Fibroblast of lung (primary cell): Measurements from ENCODE around the gene PUS3. TPM values are rescaled to one million over a fixed set of nuclear protein-coding genes. Genes with fewer than 3 reads are reported as not detected.

Experiments
- DNase-seq, 2 donors: peaks; one replicate each; pipeline versions ENCODE4 v3.0.0 to v3.0.0-alpha.2; 2010; ENCODE audit warnings: low read depth in 2 of 2
- H2AFZ ChIP-seq: 2 replicates; pipeline ENCODE4 v1.5.1; 2012; ENCODE audit warnings: low read length, control low read depth, inconsistent platforms
- H3K27ac ChIP-seq: 2 replicates; pipeline ENCODE4 v1.5.1; 2011; ENCODE audit warnings: low read length, control low read depth; ENCODE audit not compliant: insufficient read depth
- H3K27me3 ChIP-seq: 2 replicates; pipeline ENCODE4 v1.5.1; 2011; ENCODE audit warnings: mild to moderate bottlenecking, low read length; ENCODE audit not compliant: control insufficient read depth, insufficient read depth
- H3K36me3 ChIP-seq: 2 replicates; pipeline ENCODE4 v1.5.1; 2011; ENCODE audit warnings: low read length; ENCODE audit not compliant: control insufficient read depth, insufficient read depth
- H3K4me1 ChIP-seq: 2 replicates; pipeline ENCODE4 v1.5.1; 2011; ENCODE audit warnings: low read length; ENCODE audit not compliant: control insufficient read depth, insufficient read depth; ENCODE audit errors: extremely low read depth
- H3K4me2 ChIP-seq: 2 replicates; pipeline ENCODE4 v1.5.1; 2011; ENCODE audit warnings: low read length, control low read depth; ENCODE audit not compliant: insufficient read depth; ENCODE audit errors: extremely low read depth
- H3K4me3 ChIP-seq, 4 experiments: fragments of 200-600 bp in 1 of 4; sonication (generic) in 1 of 4; replicated peaks in 1 of 4; 2 replicates each; pipeline ENCODE4 v1.5.1; 2011 to 2016; ENCODE audit warnings: low read length in 4 of 4, low read depth in 3 of 4, mild to moderate bottlenecking in 3 of 4, control low read depth in 2 of 4, inconsistent platforms in 1 of 4, mixed read lengths in 1 of 4; ENCODE audit not compliant: insufficient read depth in 1 of 4; ENCODE audit errors: control extremely low read depth in 1 of 4
- H3K79me2 ChIP-seq: 2 replicates; pipeline ENCODE4 v1.5.1; 2012; ENCODE audit warnings: mild to moderate bottlenecking, low read length, inconsistent platforms; ENCODE audit not compliant: control insufficient read depth, insufficient read depth
- H3K9ac ChIP-seq: 2 replicates; pipeline ENCODE4 v1.5.1; 2011; ENCODE audit warnings: mild to moderate bottlenecking, low read length, control low read depth; ENCODE audit not compliant: insufficient read depth
- H3K9me3 ChIP-seq: 2 replicates; pipeline ENCODE4 v1.5.1; 2012; ENCODE audit warnings: low read depth, low read length; ENCODE audit not compliant: control insufficient read depth, insufficient read depth
- H4K20me1 ChIP-seq: 2 replicates; pipeline ENCODE4 v1.5.1; 2011; ENCODE audit warnings: low read length; ENCODE audit not compliant: control insufficient read depth, insufficient read depth; ENCODE audit errors: extremely low read depth
- CTCF ChIP-seq, 2 donors: IDR thresholded peaks in 1 of 2; conservative IDR thresholded peaks in 1 of 2; 1 replicate in 1 of 2; 2 replicates in 1 of 2; pipeline ENCODE4 v1.5.1; 2011 to 2012; ENCODE audit warnings: low read length in 2 of 2, control low read depth in 1 of 2, inconsistent platforms in 1 of 2, low read depth in 1 of 2, mild to moderate bottlenecking in 1 of 2
- EZH2 ChIP-seq: IDR thresholded peaks from 2 replicates; pipeline ENCODE4 v1.5.1; 2012; ENCODE audit warnings: low read length, control low read depth, mild to moderate bottlenecking; ENCODE audit errors: missing control alignments
- polyA plus RNA-seq, 2 donors: library from polyadenylated mRNA; depleted of rRNA in 1 of 2; stranded (reverse) in 1 of 2; unstranded in 1 of 2; fragments of >200 nt; gene quantifications; 2 replicates each; pipeline ENCODE4 v1.2.1, GENCODE V29; 2011 to 2012; ENCODE audit warnings: missing spikeins in 1 of 2
- total RNA-seq: library from RNA; depleted of rRNA; stranded (reverse); fragments of >200 nt; gene quantifications from 2 replicates; pipeline ENCODE4 v1.2.1, GENCODE V29; 2014

PUS3 gene
- total and polyA plus RNA-seq, 2 donors (not counting 1 experiment from before 2014, with no cell fraction given), result 14.0 to 16.0 TPM

DNA sequence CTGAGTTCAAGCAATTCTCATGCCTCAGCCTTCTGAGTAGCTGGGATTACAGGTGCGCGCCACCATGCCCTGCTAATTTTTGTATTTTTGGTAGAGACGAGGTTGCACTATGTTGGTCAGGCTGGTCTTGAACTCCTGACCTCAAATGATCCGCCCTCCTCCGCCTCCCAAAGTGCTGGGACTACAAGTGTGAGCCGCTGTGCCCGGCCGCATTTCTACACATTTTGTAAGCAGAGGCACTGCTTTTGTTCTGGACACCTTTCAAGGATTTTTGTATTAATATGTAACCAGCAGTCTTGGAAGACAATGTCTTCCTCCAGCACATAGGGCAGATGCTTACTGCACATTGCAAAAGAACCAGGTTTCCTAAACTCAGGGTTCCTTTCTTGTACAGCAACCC, 31.5 kb upstream of the PUS3 start:
- Histone ChIP-seq H3K4me2 (no peak overlapping the region), H3K9ac (no peak overlapping the region), H3K27me3 (peaks cover 8% of the 10 kb centered on the region), H3K36me3 (no peaks in the 10 kb centered on the region), H3K27ac (no peak overlapping the region), H3K4me3 (no peak overlapping the region), H2AFZ (no peak overlapping the region), H3K9me3 (no peaks in the 10 kb centered on the region), H4K20me1 (no peaks in the 10 kb centered on the region), H3K4me1 (no peaks in the 10 kb centered on the region), H3K79me2 (no peaks in the 10 kb centered on the region)
- DNase-seq, result no peak
- no peak for TF ChIP-seq CTCF (conservative IDR thresholded peaks at IDR 0.05 in 1 of 2, IDR thresholded peaks at IDR 0.05 in 1 of 2; ENCODE audit: low read depth in 1 of 2, low read length in 2 of 2)
- TF ChIP-seq EZH2, result no peak

- H3K4me3 ChIP-seq, result no peak overlapping the region
- H4K20me1 ChIP-seq, result no peaks in the 10 kb centered on the region
- DNase-seq, result no peak
- H3K9ac ChIP-seq, result no peak overlapping the region
- no peaks in the 10 kb centered on the region for H3K36me3 ChIP-seq
- H3K27ac ChIP-seq, result no peak overlapping the region
- TF ChIP-seq EZH2 (no peak), CTCF (conservative IDR thresholded peaks at IDR 0.05 in 1 of 2, IDR thresholded peaks at IDR 0.05 in 1 of 2; ENCODE audit: low read depth in 1 of 2, low read length in 2 of 2) (no peak)
- H2AFZ ChIP-seq, result no peak overlapping the region
- H3K79me2 ChIP-seq, result no peaks in the 10 kb centered on the region
- peaks cover 9% of the 10 kb centered on the region for H3K27me3 ChIP-seq
- no peaks in the 10 kb centered on the region for H3K4me1 ChIP-seq
- H3K4me2 ChIP-seq, result no peak overlapping the region
- H3K9me3 ChIP-seq, result no peaks in the 10 kb centered on the region
Observed at GRCh38 chr11:125933030-125933813, 30.2 kb upstream of the PUS3 start.

- no peaks in the 10 kb centered on the region for H4K20me1 ChIP-seq
- peaks cover 9% of the 10 kb centered on the region for H3K27me3 ChIP-seq
- H3K36me3 ChIP-seq, result no peaks in the 10 kb centered on the region
- H3K4me2 ChIP-seq, result no peak overlapping the region
- H3K4me1 ChIP-seq, result no peaks in the 10 kb centered on the region
- H3K4me3 ChIP-seq, result no peak overlapping the region
- TF ChIP-seq EZH2 (no peak), CTCF (conservative IDR thresholded peaks at IDR 0.05 in 1 of 2, IDR thresholded peaks at IDR 0.05 in 1 of 2; ENCODE audit: low read depth in 1 of 2, low read length in 2 of 2) (no peak)
- H3K27ac ChIP-seq, result no peak overlapping the region
- H2AFZ ChIP-seq, result no peak overlapping the region
- no peaks in the 10 kb centered on the region for H3K79me2 ChIP-seq
- no peaks in the 10 kb centered on the region for H3K9me3 ChIP-seq
- no peak for DNase-seq
- no peak overlapping the region for H3K9ac ChIP-seq
Observed at GRCh38 chr11:125932301-125932700, 29.3 kb upstream of the PUS3 start.
